Measurements from ENCODE around the gene C10orf53. TPM values are rescaled to one million over a fixed set of nuclear protein-coding genes. Genes with fewer than 3 reads are reported as not detected.

C10orf53 gene
- total and polyA plus RNA-seq, 2 of the 4 experiments (the other 2 are of a cell fraction) = not detected

DNA sequence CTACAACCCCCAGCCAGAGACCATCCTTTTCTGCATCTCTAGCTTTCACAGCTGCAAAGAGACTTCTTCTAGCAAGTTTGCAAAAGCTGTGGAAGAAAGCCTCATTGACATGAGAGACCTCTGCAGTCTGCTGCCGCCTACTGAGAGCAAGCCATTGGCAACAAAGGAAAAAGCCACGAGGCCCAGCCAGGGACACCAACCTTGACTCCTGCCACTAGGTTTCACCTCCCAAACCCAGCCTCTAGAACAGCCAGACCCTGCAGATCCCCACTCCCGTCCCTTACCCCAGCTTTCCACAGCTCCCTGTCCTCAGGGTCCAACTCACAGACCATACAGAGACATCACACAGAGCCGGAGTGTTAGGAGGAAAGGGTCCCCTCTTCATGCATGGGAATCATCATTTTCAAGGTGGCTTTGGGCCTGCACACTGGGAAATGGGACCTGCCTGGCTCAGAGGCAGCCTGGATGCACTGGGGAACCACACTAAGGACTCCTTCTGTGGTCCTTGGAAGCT lies 14.6 kb upstream of the C10orf53 start:
- H3K9me1 ChIP-seq (ENCODE audit: insufficient read depth, low read length) = no peaks in the 10 kb centered on the region
- no peak overlapping the region for H2BK20ac ChIP-seq (ENCODE audit: low read depth, low read length)
- ATAC-seq (ENCODE audit: low read depth) (no peak), DNase-seq (no peak)
- H2BK15ac ChIP-seq (ENCODE audit: low read depth, low read length) = no peak overlapping the region
- H4K91ac ChIP-seq (ENCODE audit: insufficient read depth, low read depth, low read length) = no peak overlapping the region
- H3K18ac ChIP-seq (ENCODE audit: low read depth, low read length) = no peak overlapping the region
- no CpG with 5 or more reads among the region's 4 CpGs for WGBS, 2 experiments (ENCODE audit: extremely low coverage in 2 of 2, insufficient read length in 1 of 2)
- intact Hi-C loops (cut with micrococcal nuclease) = no loop called here
- in situ Hi-C loops (cut with MboI; ENCODE audit: low sequenced_read_pairs) = no loop called here
- H4K8ac ChIP-seq (ENCODE audit: low read depth in 2 of 2, low read length in 2 of 2) = no peak overlapping the region
- no peak overlapping the region for H2BK120ac ChIP-seq (ENCODE audit: low read depth, low read length)
- CTCF ChIA-PET = no interaction called here
- H4K5ac ChIP-seq (ENCODE audit: low read depth, low read length) = no peak overlapping the region
- H2BK5ac ChIP-seq (ENCODE audit: low read depth, low read length, poor library complexity, severe bottlenecking) = no peak overlapping the region
- peaks cover 5% of the 10 kb centered on the region; the same call in 1 of the 2 replicates for H3K27me3 ChIP-seq (ENCODE audit: control insufficient read depth, insufficient read depth, low read length)
- H2AFZ ChIP-seq (replicated peaks; ENCODE audit: low read length, poor library complexity) = no peak overlapping the region
- BruUV-seq (replicated peaks) = no TSS peak
- H3K4me2 ChIP-seq (ENCODE audit: low read depth, low read length) = no peak overlapping the region
- H3K36me3 ChIP-seq (ENCODE audit: control insufficient read depth, insufficient read depth, low read length) = no peaks in the 10 kb centered on the region
- H3K14ac ChIP-seq (replicated peaks; ENCODE audit: low read depth, low read length) = no peak overlapping the region
- no peak overlapping the region for H2AK9ac ChIP-seq (replicated peaks; ENCODE audit: low read depth, low read length, poor library complexity)
- no peaks in the 10 kb centered on the region for H4K20me1 ChIP-seq (ENCODE audit: insufficient read depth, low read length)
- no peaks in the 10 kb centered on the region for H3K79me1 ChIP-seq (ENCODE audit: low read depth in 1 of 2, low read length in 2 of 2)
- dilution Hi-C loops (cut with HindIII; ENCODE audit: low sequenced_read_pairs, unreplicated experiment) = no loop called here
- H3K27ac ChIP-seq (ENCODE audit: insufficient read depth, low read length) = no peak overlapping the region
- H3K9ac ChIP-seq (ENCODE audit: low read depth, low read length) = no peak overlapping the region
- no peaks in the 10 kb centered on the region for H3K4me1 ChIP-seq (ENCODE audit: control insufficient read depth, insufficient read depth, low read length)
- H3K56ac ChIP-seq (ENCODE audit: extremely low read depth, insufficient read depth, low read length) = no peak overlapping the region
- H3K4me3 ChIP-seq (ENCODE audit: insufficient read depth, low read depth, low read length) = no peak overlapping the region
- H2AK5ac ChIP-seq (ENCODE audit: low read depth, low read length) = no peak overlapping the region
- no peak overlapping the region for H3K4ac ChIP-seq (ENCODE audit: low read depth, low read length)
- no peak overlapping the region for H3K23ac ChIP-seq (ENCODE audit: low read depth, low read length)
- TF ChIP-seq, protein P1, sequence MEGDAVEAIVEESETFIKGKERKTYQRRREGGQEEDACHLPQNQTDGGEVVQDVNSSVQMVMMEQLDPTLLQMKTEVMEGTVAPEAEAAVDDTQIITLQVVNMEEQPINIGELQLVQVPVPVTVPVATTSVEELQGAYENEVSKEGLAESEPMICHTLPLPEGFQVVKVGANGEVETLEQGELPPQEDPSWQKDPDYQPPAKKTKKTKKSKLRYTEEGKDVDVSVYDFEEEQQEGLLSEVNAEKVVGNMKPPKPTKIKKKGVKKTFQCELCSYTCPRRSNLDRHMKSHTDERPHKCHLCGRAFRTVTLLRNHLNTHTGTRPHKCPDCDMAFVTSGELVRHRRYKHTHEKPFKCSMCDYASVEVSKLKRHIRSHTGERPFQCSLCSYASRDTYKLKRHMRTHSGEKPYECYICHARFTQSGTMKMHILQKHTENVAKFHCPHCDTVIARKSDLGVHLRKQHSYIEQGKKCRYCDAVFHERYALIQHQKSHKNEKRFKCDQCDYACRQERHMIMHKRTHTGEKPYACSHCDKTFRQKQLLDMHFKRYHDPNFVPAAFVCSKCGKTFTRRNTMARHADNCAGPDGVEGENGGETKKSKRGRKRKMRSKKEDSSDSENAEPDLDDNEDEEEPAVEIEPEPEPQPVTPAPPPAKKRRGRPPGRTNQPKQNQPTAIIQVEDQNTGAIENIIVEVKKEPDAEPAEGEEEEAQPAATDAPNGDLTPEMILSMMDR (conservative IDR thresholded peaks at IDR 0.05; ENCODE audit: low read depth, low read length) = no peak
- TF ChIP-seq MAZ (IDR thresholded peaks at IDR 0.05; ENCODE audit: borderline replicate concordance, low read depth, low read length) (no peak), SMC3 (IDR thresholded peaks at IDR 0.05; ENCODE audit: low read depth, low read length) (no peak), MXI1 (IDR thresholded peaks at IDR 0.05; ENCODE audit: borderline replicate concordance, low read depth, low read length) (no peak), NFE2L2 (IDR thresholded peaks at IDR 0.05; ENCODE audit: low read depth, low read length) (no peak), FOS (IDR thresholded peaks at IDR 0.05; ENCODE audit: low read depth, low read length) (no peak), RAD21 (IDR thresholded peaks at IDR 0.05; ENCODE audit: low read length) (no peak), BHLHE40 (IDR thresholded peaks at IDR 0.05; ENCODE audit: low read depth, low read length) (no peak), CHD1 (IDR thresholded peaks at IDR 0.05; ENCODE audit: low read depth, low read length) (no peak), RCOR1 (IDR thresholded peaks at IDR 0.05; ENCODE audit: insufficient replicate concordance, low read length) (no peak), CEBPB (IDR thresholded peaks at IDR 0.05; ENCODE audit: low read depth, low read length) (no peak), MAFK (IDR thresholded peaks at IDR 0.05; ENCODE audit: low read depth, low read length) (no peak), RFX5 (IDR thresholded peaks at IDR 0.05; ENCODE audit: low read depth, low read length) (no peak), POLR2A (IDR thresholded peaks at IDR 0.05; ENCODE audit: low read depth, low read length) (no peak)
- TF ChIP-seq, protein P2, sequence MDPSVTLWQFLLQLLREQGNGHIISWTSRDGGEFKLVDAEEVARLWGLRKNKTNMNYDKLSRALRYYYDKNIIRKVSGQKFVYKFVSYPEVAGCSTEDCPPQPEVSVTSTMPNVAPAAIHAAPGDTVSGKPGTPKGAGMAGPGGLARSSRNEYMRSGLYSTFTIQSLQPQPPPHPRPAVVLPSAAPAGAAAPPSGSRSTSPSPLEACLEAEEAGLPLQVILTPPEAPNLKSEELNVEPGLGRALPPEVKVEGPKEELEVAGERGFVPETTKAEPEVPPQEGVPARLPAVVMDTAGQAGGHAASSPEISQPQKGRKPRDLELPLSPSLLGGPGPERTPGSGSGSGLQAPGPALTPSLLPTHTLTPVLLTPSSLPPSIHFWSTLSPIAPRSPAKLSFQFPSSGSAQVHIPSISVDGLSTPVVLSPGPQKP (IDR thresholded peaks at IDR 0.05; ENCODE audit: borderline replicate concordance, low read depth, low read length) = no peak
- TF ChIP-seq, protein P3, sequence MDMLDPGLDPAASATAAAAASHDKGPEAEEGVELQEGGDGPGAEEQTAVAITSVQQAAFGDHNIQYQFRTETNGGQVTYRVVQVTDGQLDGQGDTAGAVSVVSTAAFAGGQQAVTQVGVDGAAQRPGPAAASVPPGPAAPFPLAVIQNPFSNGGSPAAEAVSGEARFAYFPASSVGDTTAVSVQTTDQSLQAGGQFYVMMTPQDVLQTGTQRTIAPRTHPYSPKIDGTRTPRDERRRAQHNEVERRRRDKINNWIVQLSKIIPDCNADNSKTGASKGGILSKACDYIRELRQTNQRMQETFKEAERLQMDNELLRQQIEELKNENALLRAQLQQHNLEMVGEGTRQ (IDR thresholded peaks at IDR 0.05; ENCODE audit: low read depth, low read length) = no peak
- POLR2A ChIA-PET (ENCODE audit: unreplicated experiment) = no interaction called here
- no peaks in the 10 kb centered on the region for H3K9me3 ChIP-seq (ENCODE audit: control insufficient read depth, insufficient read depth, low read length)

Measured in IMR-90 (cell line).